Bronchial epithelial cell (primary cell): ENCODE results near the gene RNF5. TPM values are rescaled to one million over a fixed set of nuclear protein-coding genes. Genes with fewer than 3 reads are reported as not detected.

Experiments used
- DNase-seq: peaks from one replicate; pipeline ENCODE4 v3.0.0-alpha.2; 2010; ENCODE audit warnings: low read depth
- FAIRE-seq: peaks from 2 replicates; lab custom pipeline; 2011; peaks lifted over from hg19 to GRCh38; lab: Jason Lieb, UNC
- H3K27me3 ChIP-seq: 2 replicates; pipeline ENCODE4 v1.5.1; 2011; ENCODE audit warnings: low read length; ENCODE audit not compliant: control insufficient read depth, insufficient read depth
- H3K36me3 ChIP-seq: 2 replicates; pipeline ENCODE4 v1.5.1; 2011; ENCODE audit warnings: low read length; ENCODE audit not compliant: control insufficient read depth, insufficient read depth
- H3K4me3 ChIP-seq: 2 replicates; pipeline ENCODE4 v1.5.1; 2011; ENCODE audit warnings: mild to moderate bottlenecking, low read depth, low read length, control low read depth
- CTCF ChIP-seq: IDR thresholded peaks from 2 replicates; pipeline ENCODE4 v1.5.1; 2011; ENCODE audit warnings: mild to moderate bottlenecking, moderate library complexity, low read length, control low read depth, inconsistent platforms; ENCODE audit not compliant: insufficient read depth, severe bottlenecking
- total RNA-seq: library from RNA; depleted of rRNA; stranded (reverse); fragments of >200 nt; gene quantifications from 2 replicates; pipeline ENCODE4 v1.2.1, GENCODE V29; 2014

RNF5 gene
- total RNA-seq, 1 donor from 2014 or later: 50.5 TPM

- Histone ChIP-seq H3K36me3 (peaks cover 14% of the 10 kb centered on the region), H3K27me3 (no peaks in the 10 kb centered on the region), H3K4me3 (no peak overlapping the region)
- no peak for TF ChIP-seq CTCF
- FAIRE-seq (no peak), DNase-seq (no peak)
These were observed 3.0 kb downstream of the RNF5 start for GRCh38 chr6:32181148-32181702.

GRCh38 chr6:32181915-32182529, 3.8 kb downstream of the RNF5 start:
- Histone ChIP-seq H3K27me3 (no peaks in the 10 kb centered on the region), H3K36me3 (peaks cover 16% of the 10 kb centered on the region), H3K4me3 (no peak overlapping the region)
- no peak for TF ChIP-seq CTCF
- no peak for FAIRE-seq
- DNase-seq: no peak

DNA sequence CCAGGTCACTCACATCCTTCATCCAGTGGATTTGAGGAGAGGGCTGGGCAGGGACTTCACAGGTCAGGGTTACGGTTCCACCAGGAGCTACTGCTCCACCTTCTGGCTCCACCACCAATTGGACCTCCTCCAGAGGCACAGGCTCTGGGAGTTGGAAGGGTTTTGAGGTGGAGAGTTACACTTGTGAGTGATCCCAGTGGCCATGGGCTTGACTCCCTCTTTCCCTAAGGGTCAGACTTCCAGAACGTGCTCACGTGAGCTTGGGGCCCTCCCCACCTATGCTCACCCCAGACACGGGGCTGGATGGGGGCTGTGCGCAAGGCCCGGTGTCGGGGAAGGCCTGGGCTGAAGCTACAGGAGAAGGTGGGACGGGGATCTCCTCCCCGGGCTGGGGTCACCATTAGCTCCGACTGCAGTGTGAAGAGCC, 4.4 kb downstream of the RNF5 start:
- no peak for TF ChIP-seq CTCF
- H3K4me3 ChIP-seq: no peak overlapping the region
- no peak for FAIRE-seq
- DNase-seq: no peak
- H3K36me3 ChIP-seq: peaks cover 16% of the 10 kb centered on the region
- H3K27me3 ChIP-seq: no peaks in the 10 kb centered on the region

GRCh38 chr6:32183030-32183429, 4.8 kb downstream of the RNF5 start:
- H3K27me3 ChIP-seq: no peaks in the 10 kb centered on the region
- DNase-seq (no peak), FAIRE-seq (no peak)
- no peak overlapping the region for H3K4me3 ChIP-seq
- H3K36me3 ChIP-seq: peaks cover 18% of the 10 kb centered on the region
- no peak for TF ChIP-seq CTCF

DNA sequence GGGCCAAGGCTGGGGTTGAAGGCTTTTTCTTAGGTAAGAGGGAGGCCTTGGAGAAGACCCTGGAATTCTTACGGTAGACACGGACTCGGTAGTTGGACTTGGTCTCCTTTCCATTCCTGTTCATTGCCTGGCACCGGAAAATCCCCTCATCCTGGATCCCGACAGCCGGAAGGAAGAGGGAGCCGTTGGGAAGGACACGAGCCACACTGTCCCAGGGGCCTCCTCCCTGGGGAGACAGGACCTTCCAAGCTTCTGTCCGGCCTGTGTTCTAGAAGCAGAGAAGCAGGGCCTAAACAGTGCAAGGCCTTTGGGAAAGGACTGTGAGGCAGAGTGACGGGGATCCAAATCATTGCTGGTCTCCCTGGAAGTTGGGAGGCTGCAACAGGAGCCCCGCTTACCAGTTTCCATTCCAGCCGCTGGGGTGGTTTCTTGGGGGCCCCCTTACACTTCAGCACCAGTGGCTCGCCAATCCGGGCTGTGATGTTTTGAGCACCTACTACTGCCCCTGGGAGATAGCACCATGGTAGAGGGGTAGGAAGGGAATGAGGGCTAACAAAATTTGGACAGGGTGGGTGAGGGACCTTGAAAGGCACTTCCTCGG, 5.4 kb downstream of the RNF5 start:
- peaks cover 19% of the 10 kb centered on the region for H3K36me3 ChIP-seq
- no peaks in the 10 kb centered on the region for H3K27me3 ChIP-seq
- no peak for TF ChIP-seq CTCF
- no peak for FAIRE-seq
- DNase-seq: no peak
- no peak overlapping the region for H3K4me3 ChIP-seq
